HG03469 (cell line): ENCODE results near the gene RNF38.
"Not testable (repeated sequence)": the region's sequence is repeated elsewhere in the genome, so short reads cannot be mapped to it uniquely, and the experiment has no call there.

ENCODE experiments used
- ATAC-seq: cut with Tn5 transposase; IDR thresholded peaks from one replicate; pipeline ENCODE4 v1.9.1; 2021; ENCODE audit warnings: mild to moderate bottlenecking, moderate library complexity, moderate number of reproducible peaks; ENCODE audit not compliant: unreplicated experiment

Gene RNF38

GRCh38 chr9:36399980-36400331 lies at the start of gene RNF38:
Gene RNF38 (minus strand): TSS chr9:36400269. CDS start chr9:36400108, 161 bp downstream.
- no peak for ATAC-seq

GRCh38 chr9:36448555-36448954 lies 48.5 kb upstream of the RNF38 start:
- ATAC-seq = not testable (repeated sequence)

GRCh38 chr9:36448017-36448416 lies 47.9 kb upstream of the RNF38 start:
- ATAC-seq = no peak

DNA sequence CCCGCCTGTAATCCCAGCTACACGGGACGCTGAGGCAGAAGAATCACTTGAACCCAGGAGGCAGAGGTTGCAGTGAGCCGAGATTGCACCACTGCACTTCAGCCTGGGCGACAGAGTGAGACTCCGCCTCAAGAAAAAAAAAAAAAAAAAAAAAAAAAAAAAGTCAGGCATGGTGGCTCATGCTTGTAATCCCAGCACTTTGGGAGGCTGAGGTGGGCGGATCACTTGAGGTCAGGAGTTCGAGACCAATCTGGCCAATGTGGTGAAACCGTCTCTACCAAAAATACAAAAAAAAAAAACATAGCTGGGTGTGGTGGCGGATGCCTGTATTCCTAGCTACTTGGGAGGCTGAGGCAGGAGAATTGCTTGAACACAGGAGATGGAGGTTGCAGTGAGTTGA lies 46.6 kb upstream of the RNF38 start:
- ATAC-seq = not testable (repeated sequence)

DNA sequence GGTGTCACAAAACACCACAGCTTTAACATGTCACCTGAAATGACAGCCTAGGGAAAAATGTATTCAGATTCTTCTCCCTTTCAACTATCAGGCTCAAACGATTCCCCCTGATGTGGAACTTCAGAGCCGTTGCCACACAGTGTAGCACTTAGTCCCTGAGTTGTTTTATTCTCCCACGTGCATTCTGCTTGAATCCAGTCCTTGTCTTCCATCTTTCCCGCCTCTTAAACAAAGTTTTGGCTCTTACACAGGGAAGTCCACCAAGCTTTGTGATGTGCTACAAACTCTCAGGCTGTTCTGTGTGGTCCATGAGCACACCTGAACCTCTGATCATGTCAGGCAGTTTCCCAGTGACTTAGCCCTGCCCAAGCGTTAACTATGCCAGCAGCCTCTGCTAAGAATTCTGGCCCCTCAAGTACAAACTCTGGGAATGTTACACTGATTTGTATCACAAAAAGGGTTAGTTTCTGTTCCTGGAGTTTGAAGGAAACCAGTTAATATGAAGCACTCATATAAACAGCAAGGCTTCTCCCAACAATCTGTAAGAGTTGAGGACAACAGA lies 45.8 kb upstream of the RNF38 start:
- ATAC-seq = no peak

GRCh38 chr9:36444203-36444602 lies 44.1 kb upstream of the RNF38 start:
- no peak for ATAC-seq

GRCh38 chr9:36443581-36443980 lies 43.5 kb upstream of the RNF38 start:
- no peak for ATAC-seq

DNA sequence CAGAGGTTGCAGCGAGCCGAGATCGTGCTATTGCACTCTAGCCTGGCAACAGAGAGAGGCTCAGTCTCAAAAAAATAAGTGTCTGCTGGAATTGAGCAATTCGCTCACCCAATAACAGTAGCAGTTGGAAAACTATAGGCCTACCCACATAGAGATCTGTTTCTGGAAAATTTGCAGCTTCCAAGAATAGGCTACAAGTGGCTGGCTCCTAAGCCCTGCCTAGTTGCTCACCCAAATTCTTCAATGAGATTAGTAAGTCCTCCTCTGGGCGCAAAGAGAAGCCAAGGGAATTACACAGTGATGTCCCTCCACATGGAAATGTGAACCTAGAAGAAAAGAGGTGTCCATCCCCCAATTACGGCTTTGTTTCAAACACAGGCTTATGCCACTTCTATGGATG lies 42.6 kb upstream of the RNF38 start:
- ATAC-seq = no peak

- no peak for ATAC-seq
These were observed 41.9 kb upstream of the RNF38 start for GRCh38 chr9:36441966-36442365.

GRCh38 chr9:36438536-36439236 lies 38.6 kb upstream of the RNF38 start:
- no peak for ATAC-seq

DNA sequence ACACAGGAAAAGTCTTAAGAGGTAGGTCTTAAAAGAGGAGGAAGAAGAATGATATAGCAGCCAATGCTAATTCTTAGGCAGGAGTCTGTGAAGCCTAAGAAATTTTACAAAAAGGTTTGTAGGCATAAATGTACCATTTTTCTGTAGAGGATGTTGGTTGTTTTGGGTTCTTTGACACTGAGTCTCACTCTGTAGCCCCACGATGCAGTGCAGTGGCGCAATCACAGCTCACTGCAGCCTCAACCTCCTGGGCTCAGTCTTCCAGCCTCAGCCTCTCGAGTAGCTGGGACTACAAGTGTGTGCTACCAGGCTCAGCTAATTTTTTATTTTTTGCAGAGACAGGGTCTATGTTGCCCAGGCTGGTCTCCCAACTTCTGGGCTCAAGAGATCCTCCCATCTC lies 37.7 kb upstream of the RNF38 start:
- no peak for ATAC-seq

DNA sequence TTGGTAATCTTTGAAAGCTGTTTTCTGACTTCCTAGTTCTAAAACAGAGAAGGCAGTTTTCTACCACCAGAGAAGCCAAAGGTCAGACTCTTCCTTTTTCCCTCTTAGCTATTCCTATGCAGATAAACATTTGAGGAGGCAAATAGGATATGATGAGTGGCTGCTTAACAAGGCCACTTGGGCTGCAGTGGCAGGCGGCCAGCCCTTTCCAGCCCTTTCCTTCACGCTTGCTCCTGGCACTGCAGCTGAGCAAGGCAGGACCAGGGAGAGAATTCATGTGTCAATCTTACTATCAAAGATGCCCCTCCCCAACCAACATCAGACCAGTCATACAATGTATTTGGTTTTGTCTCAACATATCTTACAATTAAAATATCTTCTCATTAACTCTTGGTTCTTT lies 36.8 kb upstream of the RNF38 start:
- no peak for ATAC-seq

GRCh38 chr9:36433386-36433785 lies 33.3 kb upstream of the RNF38 start:
- ATAC-seq = no peak

DNA sequence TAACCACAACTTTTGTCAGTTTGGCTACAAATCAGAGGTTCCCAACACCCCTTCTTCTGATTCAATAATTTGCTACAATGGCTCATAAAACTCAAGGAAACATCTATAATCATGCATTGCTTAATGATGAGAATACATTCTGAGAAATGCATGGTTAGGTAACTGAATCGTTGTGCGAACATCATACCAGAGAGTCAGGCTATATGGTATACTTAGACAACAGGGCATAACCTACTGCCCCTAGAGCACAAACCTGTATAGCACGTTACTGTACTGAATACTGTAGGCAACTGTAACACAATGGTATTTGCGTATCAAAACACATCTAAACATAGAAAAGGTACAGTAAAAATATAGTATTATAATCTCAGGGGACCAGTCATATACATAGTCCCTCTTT lies 31.0 kb upstream of the RNF38 start:
- ATAC-seq = no peak

DNA sequence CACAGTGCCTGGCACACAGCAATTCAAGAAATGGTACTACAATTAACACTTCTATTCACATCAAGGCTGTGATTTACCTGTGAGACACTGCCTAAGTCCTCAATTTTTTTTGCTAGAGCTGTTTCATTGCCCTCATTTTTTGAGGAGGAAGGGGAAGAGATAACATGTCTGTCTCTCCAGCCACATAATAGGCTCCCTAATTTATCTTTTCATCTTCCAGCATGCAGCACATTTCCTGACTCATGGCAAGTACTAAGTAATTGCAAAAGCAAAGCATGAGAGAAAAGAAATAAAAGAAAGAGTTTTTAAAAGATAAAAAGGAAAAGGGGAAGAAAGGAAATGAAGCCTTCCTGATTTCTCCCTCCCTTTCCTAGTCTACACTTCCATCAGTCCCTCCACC lies 26.9 kb upstream of the RNF38 start:
- no peak for ATAC-seq

GRCh38 chr9:36426348-36426747 lies 26.3 kb upstream of the RNF38 start:
- ATAC-seq = no peak

DNA sequence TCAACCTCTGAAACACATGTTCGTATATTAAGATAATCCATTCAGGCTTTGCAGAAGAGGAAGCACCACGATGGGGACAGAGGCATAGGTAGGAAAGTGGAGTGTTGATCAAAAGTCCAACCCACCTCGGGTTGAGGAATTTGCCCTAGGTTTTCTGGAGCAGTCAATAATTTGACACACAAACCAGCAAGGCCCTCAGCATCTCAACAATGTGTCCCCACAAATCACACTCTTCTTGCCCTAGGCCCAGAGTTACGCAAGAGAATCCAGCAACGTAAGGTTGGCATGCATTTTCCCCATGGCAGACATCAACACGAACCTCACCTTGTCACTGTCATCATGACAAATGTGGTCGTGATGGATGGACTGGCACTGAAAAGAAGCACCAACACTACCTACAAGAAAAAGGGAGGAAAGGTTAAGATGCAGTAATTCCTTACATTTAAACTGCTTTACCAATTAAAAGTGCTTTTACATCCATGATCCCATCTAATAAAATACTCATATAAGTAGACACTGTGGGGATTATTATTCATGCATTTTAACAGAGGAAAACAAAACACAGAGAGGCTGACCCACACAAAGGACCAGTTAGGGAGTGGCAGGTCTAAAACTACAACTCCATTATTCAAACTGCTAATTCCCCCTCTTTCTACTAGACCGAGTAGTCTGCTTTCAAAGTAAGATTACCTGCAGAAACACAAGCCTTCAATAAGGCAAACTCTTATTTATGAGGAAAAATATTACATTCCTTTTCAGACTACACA lies 24.4 kb upstream of the RNF38 start:
- ATAC-seq = no peak

GRCh38 chr9:36423206-36423605 lies 23.1 kb upstream of the RNF38 start:
- ATAC-seq = no peak

- ATAC-seq = no peak
These were observed 16.8 kb upstream of the RNF38 start for GRCh38 chr9:36416890-36417289.

DNA sequence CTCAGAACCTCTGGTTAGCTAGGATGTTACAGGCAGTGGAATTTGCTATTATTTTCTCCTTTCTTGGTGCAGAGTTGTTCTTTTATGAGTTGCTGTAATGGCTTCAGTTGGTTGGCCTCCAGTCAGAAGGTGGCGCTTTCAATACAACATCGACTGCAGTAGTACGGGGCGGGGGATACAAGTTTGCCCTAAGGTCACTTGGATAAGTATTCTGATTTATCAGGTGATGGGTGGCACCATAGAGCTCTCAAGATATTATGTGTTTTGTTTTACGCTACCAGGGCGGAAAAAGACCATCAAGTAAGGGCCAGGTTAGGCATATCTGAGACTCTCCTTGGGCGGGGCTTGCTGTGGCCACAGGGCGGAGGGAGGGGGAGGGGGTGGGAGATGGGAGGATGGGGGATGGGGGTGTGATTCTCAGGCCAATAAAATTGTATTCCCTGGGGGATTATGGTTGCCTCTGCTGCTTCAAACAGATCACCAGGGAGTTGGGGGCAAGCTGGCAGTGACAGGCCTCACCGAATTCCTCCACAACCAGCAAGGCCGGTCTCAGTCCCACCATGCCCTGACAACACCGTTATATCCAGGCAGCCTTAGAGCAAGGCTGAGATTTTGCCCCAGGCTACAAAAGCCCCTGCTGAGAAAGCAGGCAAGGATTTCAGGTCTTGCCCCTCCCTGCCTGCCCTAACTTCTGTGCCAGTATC lies 15.9 kb upstream of the RNF38 start:
- ATAC-seq = no peak

GRCh38 chr9:36411410-36411809 lies 11.3 kb upstream of the RNF38 start:
- not testable (repeated sequence) for ATAC-seq

DNA sequence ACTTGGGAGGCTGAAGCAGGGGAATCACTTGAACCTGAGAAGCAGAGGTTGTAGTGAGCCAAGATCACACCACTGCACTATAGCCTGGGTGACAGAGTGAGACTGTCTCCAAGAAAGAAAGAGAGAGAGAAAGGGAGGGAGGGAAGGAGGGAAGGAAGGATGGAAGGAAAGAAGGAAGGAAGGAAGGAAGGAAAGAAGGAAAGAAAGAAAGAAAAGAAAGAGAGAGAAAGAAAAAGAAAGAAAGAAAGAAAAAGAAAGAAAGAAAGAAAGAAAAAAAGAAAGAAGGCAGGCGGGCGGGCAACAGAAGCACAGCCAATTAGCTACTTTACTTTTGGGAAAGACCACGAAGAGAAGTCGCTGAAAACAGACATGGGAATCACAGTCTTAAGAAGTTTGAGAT lies 9.0 kb upstream of the RNF38 start:
- ATAC-seq = not testable (repeated sequence)
